Measurements from ENCODE around the gene SH3RF3.

DNA sequence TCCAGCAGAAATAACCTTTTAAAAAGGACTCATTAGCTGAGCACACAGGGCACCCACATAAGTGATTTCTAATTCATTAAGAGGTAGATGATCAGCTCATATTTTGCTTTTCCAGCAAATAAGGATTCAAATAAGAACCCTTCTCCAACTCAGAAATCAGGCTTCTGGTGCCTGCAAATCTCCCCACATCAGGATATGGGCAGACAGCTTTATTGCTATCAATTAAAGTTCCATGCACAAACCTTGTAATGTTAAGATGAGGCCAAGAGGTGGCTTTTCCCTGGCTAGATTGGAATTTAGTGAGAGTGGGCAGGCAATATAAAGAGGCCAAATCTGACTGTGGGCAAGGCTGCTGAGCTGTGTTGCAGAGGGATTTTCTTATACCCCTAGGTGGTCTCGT lies 193.6 kb downstream of the SH3RF3 start:
- no peak for TF ChIP-seq POLR2A (IDR thresholded peaks at IDR 0.05)
- TF ChIP-seq, protein P1, sequence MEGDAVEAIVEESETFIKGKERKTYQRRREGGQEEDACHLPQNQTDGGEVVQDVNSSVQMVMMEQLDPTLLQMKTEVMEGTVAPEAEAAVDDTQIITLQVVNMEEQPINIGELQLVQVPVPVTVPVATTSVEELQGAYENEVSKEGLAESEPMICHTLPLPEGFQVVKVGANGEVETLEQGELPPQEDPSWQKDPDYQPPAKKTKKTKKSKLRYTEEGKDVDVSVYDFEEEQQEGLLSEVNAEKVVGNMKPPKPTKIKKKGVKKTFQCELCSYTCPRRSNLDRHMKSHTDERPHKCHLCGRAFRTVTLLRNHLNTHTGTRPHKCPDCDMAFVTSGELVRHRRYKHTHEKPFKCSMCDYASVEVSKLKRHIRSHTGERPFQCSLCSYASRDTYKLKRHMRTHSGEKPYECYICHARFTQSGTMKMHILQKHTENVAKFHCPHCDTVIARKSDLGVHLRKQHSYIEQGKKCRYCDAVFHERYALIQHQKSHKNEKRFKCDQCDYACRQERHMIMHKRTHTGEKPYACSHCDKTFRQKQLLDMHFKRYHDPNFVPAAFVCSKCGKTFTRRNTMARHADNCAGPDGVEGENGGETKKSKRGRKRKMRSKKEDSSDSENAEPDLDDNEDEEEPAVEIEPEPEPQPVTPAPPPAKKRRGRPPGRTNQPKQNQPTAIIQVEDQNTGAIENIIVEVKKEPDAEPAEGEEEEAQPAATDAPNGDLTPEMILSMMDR (IDR thresholded peaks at IDR 0.05), result no peak

Measured in adrenal gland (tissue), 5 donors.